Central memory CD8-positive, alpha-beta T cell (primary cell): ENCODE data around the gene FKBP1A.

ENCODE experiments used
- ATAC-seq: fragments of 150-1000 bp; cut with Tn5 transposase; replicated peaks from 2 replicates; pipeline ENCODE4 v1.10.0; 2022; ENCODE audit warnings: mild to moderate bottlenecking, moderate FRiP score, moderate number of reproducible peaks; ENCODE audit not compliant: poor library complexity, severe bottlenecking; ENCODE audit errors: extremely low read depth
- DNase-seq, 2 donors: peaks; one replicate each; pipeline ENCODE4 v3.0.0; 2021; ENCODE audit warnings: low spot score in 2 of 2
- H3K27ac Mint-ChIP-seq: one replicate; pipeline ENCODE4 v1.8.0; 2022; ENCODE audit warnings: low read depth, mild to moderate bottlenecking, moderate library complexity, mixed read lengths
- H3K27me3 Mint-ChIP-seq: one replicate; pipeline ENCODE4 v1.8.0; 2022; ENCODE audit warnings: mixed read lengths
- H3K36me3 Mint-ChIP-seq: one replicate; pipeline ENCODE4 v1.8.0; 2022; ENCODE audit warnings: mild to moderate bottlenecking, moderate library complexity, mixed read lengths; ENCODE audit not compliant: insufficient read depth
- H3K4me1 Mint-ChIP-seq: one replicate; pipeline ENCODE4 v1.8.0; 2022; ENCODE audit warnings: mixed read lengths
- H3K4me3 Mint-ChIP-seq: one replicate; pipeline ENCODE4 v1.8.0; 2022; ENCODE audit warnings: mild to moderate bottlenecking, moderate library complexity, mixed read lengths
- H3K9me3 Mint-ChIP-seq: one replicate; pipeline ENCODE4 v1.8.0; 2022; ENCODE audit warnings: mixed read lengths

Gene FKBP1A

DNA sequence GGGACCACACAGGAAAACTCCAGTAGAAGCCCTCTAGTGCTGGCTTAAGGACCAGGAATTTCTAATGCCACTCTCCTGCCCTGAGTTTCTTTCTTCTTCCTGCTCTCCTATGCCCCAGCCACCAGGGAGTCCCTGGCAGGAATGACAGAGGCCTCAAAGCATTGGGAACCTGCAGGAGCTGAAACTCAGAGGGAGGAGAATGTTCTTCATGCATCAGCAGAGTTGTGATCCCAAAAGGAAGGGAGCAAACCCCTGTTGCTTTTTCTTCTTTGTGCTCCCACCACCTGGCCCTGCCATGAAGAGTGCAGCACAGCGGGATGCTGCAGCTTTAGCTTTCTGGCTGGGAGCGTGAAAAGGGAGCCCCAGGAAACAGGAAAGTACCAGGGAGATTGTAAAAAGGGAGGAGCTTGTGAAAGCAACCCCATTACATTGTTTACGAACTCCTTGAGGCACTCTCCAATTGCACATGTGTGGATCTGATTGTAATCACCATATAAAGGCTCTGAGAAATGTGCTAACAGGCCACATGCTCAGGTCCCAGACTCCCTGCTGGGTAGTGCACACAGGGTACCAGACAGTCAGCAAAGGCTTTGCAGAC, 34.7 kb upstream of the FKBP1A start:
- H3K4me3 Mint-ChIP-seq = no peak overlapping the region
- ATAC-seq = no peak
- no peaks in the 10 kb centered on the region for H3K36me3 Mint-ChIP-seq
- H3K9me3 Mint-ChIP-seq = no peaks in the 10 kb centered on the region
- H3K4me1 Mint-ChIP-seq = peaks cover 4% of the 10 kb centered on the region
- no peak overlapping the region for H3K27ac Mint-ChIP-seq
- DNase-seq = no peak
- H3K27me3 Mint-ChIP-seq = peaks cover 86% of the 10 kb centered on the region

DNA sequence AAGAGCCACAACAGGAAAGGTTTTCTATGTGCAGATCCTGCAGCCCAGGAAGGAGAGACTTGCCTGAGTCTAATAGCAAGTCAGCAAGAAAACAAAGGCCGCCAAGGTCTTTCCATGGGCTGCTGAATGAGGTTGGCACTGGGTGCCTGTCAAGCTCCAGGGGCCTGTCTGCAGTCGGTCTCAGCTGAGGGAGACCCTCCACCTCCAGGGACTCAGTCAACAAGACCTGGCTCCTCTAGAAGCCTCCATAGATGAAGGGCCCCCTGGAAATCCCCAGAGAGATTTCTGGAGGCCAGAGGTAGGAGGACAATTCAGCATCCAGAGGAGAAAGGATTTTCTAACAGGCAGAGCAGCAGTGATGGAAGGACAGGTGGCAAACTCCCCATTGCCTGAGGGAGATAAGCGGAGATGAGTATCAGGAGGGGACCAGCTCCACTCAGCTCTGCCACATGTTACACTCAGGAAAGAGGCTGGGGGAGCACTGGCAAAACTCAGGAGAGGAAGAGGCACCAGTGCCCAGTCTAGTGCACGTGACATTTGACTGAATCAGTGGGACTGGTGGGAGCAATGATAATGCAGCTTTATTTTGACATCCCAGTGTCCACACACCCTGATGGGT, 33.5 kb upstream of the FKBP1A start:
- Mint-ChIP-seq H3K4me3 (no peak overlapping the region), H3K27ac (no peak overlapping the region), H3K4me1 (no peaks in the 10 kb centered on the region), H3K27me3 (peaks cover 83% of the 10 kb centered on the region), H3K9me3 (no peaks in the 10 kb centered on the region), H3K36me3 (no peaks in the 10 kb centered on the region)
- ATAC-seq = no peak
- no peak for DNase-seq

DNA sequence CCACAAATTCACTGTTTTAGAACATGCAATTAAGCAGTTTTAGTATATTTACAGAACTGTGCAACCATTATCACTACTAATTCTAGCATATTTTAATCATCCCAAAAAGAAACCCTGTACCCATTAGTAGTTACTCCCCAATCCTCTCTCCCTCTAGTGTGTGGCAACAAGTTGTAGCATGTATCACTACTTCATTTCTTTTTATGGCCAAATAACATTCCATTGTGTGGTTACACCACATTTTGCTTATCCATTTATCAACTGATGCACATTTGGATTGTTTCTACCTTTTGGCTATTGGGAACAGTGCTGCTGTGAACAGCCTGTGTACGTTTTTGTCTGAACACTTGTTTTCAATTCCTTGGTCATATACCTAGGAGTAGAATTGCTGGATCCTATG, 31.5 kb upstream of the FKBP1A start:
- Mint-ChIP-seq H3K27ac (no peak overlapping the region), H3K36me3 (no peaks in the 10 kb centered on the region), H3K4me3 (no peak overlapping the region), H3K27me3 (peaks cover 64% of the 10 kb centered on the region), H3K9me3 (no peaks in the 10 kb centered on the region), H3K4me1 (no peaks in the 10 kb centered on the region)
- ATAC-seq = no peak
- no peak for DNase-seq

DNA sequence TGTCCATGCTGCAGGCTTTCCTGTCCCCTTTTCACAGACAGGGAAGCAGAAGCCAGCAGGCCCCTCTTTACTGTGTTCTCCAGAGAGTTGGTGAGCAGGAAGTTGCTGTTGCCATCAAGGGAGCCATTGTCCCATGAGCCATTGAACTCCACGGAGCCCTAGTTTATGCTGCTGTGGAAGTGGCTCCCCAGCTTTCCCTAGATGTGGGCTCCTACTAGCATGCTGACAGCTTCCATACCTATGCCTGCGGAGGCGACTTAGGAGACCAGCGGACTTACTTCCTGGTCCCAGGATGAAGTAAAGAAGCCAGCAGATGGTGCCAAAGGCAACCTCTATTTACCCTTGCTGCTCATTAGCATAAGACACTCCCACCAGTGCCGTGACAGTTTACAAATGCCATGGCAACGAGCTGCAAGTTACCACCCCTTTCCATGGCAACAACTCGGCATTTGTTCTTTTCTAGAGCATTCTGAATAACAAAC, 30.8 kb upstream of the FKBP1A start:
- H3K4me3 Mint-ChIP-seq = no peak overlapping the region
- H3K36me3 Mint-ChIP-seq = no peaks in the 10 kb centered on the region
- DNase-seq = no peak
- H3K27me3 Mint-ChIP-seq = peaks cover 64% of the 10 kb centered on the region
- no peak overlapping the region for H3K27ac Mint-ChIP-seq
- peaks cover 6% of the 10 kb centered on the region for H3K9me3 Mint-ChIP-seq
- peak; percentile 36 for ATAC-seq
- H3K4me1 Mint-ChIP-seq = no peaks in the 10 kb centered on the region

DNA sequence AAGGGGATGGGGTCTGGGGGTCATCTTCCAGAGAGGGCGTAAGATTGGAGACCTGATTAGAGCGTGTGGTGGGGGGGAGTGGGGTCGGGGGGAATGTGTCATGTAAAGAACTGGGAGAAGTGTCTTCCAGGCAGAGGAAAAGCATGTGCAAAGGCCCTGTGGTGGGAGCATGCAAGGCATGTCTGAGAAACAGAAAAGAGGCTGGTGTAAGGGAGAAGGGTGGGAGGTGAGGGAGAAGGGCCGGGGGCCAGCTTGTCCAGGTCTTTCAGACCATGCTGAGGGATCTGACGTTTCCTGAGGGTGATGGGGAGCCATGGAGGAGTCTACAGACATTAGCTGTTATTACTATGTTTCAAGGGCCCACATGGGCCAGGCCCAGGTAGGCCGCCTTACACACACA, 30.4 kb upstream of the FKBP1A start:
- ATAC-seq (no peak), DNase-seq (no peak)
- Mint-ChIP-seq H3K36me3 (no peaks in the 10 kb centered on the region), H3K4me1 (no peaks in the 10 kb centered on the region), H3K9me3 (peaks cover 6% of the 10 kb centered on the region), H3K27ac (no peak overlapping the region), H3K27me3 (peaks cover 64% of the 10 kb centered on the region), H3K4me3 (no peak overlapping the region)

DNA sequence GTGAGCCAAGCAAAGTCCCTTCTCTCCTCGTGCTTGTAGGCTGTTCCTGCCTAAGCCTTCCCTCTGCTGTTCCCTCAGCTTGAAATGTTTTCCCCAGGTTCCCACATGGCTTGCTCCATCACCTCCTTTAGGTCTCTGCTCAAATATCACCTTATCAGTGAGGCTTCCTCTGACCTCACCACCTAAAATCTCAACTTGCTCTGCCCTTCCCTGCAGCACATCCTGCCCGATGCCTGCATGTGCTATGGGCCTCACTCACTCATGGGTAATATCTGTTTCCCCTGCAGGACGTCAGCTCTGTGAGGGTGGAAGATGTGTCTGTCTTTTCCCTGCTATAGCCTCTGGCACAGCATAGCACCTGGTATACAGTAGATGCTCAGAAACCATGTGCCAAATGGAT, 29.9 kb upstream of the FKBP1A start:
- Mint-ChIP-seq H3K4me3 (no peak overlapping the region), H3K4me1 (no peaks in the 10 kb centered on the region), H3K9me3 (peaks cover 6% of the 10 kb centered on the region), H3K36me3 (no peaks in the 10 kb centered on the region), H3K27ac (no peak overlapping the region), H3K27me3 (peaks cover 63% of the 10 kb centered on the region)
- DNase-seq = no peak
- no peak for ATAC-seq

DNA sequence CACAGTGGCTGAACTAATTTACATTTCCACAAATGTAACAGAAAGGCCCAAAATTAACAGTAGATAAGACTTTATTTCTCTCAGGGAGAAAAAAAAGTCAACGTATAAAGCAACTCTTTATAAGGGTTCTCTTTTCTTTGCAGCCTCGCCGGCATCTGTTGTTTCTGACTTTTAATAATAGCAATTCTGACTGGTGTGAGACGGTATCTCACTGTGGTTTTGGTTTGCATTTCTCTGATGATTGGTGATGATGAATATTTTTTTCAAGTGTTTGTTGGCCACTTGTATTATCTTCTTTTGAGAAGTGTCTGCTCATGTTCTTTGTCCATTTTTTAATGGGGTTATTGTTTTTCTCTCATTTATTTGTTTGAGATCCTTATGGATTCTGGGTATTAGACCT, 27.2 kb upstream of the FKBP1A start:
- Mint-ChIP-seq H3K27ac (no peak overlapping the region), H3K36me3 (no peaks in the 10 kb centered on the region), H3K27me3 (peaks cover 49% of the 10 kb centered on the region), H3K9me3 (peaks cover 6% of the 10 kb centered on the region), H3K4me1 (no peaks in the 10 kb centered on the region), H3K4me3 (no peak overlapping the region)
- ATAC-seq = no peak
- no peak for DNase-seq

DNA sequence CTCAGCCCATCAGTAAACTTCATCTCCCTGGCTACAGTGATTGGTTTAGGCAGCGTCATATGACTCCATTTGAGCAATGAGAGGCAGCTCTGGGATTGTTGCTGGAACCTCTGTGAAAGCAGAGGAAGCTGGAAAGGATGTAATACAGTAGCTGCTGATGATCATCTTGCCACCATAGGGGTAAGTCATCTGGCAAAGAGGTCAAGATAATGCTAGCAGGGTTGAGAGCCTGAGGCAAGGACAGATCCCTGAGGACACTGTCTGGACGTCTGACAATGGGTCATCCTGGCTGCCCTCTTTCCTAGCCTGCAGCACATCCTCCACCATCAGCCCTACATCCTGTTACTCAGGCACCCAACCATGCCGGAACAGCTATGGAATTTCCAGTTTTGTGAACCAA, 25.5 kb upstream of the FKBP1A start:
- no peak for DNase-seq
- Mint-ChIP-seq H3K36me3 (no peaks in the 10 kb centered on the region), H3K4me3 (no peak overlapping the region), H3K27ac (no peak overlapping the region), H3K9me3 (peaks cover 6% of the 10 kb centered on the region), H3K27me3 (peaks cover 50% of the 10 kb centered on the region), H3K4me1 (no peaks in the 10 kb centered on the region)
- no peak for ATAC-seq

DNA sequence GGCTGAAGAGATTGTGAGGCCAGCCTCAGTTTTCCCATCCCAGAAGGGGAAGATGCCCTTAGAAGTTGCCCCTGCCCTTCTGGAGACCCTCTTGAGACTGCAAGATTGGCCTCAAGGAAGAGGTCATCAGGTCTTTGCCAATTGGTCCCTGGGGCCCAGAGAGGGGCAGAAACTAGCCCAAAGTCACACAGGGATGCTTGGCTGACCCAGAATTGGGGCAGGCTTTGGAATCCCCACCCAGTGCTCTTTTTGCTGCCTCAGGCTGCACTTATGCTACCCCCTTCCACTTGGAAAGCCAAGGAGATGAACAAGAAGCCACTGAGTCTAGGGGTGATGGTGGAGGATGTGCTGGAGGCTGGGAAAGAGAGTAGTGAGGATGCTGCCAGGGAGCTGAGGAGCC, 24.9 kb upstream of the FKBP1A start:
- no peak overlapping the region for H3K4me3 Mint-ChIP-seq
- H3K27ac Mint-ChIP-seq = no peak overlapping the region
- ATAC-seq = no peak
- H3K27me3 Mint-ChIP-seq = peaks cover 45% of the 10 kb centered on the region
- H3K36me3 Mint-ChIP-seq = no peaks in the 10 kb centered on the region
- no peak for DNase-seq
- H3K9me3 Mint-ChIP-seq = peaks cover 6% of the 10 kb centered on the region
- no peaks in the 10 kb centered on the region for H3K4me1 Mint-ChIP-seq

DNA sequence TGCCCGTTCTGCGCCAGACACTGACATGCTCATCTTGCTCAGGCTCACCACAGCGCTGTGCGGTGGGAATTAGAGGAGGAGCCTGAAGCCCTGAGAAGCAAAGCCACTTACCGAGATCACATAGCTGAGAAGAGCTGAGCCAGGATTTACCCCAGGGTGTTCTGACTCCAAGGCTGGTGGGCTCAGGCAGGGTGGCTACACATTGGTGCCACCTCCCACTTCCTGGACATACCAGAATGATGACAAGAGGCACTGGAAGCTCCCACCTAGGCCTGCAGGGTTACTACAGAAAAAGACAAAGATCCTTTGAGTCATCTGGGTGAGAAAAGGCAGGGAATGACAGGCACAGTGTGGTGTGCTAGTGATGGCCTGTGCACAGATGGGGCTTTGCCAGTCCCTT, 24.4 kb upstream of the FKBP1A start:
- Mint-ChIP-seq H3K27me3 (peaks cover 43% of the 10 kb centered on the region), H3K4me3 (no peak overlapping the region), H3K4me1 (no peaks in the 10 kb centered on the region), H3K9me3 (peaks cover 6% of the 10 kb centered on the region), H3K36me3 (no peaks in the 10 kb centered on the region), H3K27ac (no peak overlapping the region)
- ATAC-seq (no peak), DNase-seq (no peak)

DNA sequence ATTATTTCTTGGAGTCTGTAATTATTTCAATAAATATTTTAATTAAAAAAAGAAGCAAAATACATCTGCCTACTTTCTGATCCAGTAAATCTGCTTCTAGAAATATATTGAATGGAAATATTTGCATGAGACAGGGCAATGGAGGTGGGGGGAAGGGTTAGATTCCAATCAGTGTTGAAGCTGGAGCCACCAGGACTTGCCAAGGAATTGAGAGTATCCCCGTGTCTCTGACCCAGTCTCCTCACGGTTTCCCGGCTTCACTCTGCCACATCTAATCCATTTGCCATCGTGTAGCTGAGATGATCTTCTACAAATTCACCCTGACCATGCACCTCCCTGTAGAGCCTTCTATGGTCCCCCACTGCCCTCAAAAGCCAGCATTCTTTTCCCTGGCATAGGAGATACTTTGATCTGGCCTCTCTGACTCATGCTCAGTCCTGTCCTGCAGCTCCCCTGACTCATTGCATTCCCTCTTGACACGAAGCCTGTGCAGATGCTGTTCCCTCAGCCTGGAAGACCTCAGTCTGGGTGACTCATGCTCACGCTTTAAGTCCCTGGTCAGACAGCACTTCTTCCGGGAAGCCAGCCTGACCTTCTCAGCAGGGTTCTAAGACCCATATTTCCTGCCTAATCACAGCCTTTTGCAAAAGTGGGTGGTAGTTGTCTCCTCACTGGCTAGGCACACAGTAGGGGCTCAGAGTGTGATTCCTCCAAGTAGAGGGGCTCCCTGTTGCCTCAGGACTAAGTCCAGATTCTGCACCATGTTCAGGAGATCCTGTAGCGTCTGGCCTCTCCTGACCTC, 23.0 kb upstream of the FKBP1A start:
- Mint-ChIP-seq H3K36me3 (no peaks in the 10 kb centered on the region), H3K4me1 (no peaks in the 10 kb centered on the region), H3K27ac (no peak overlapping the region), H3K9me3 (peaks cover 6% of the 10 kb centered on the region), H3K4me3 (no peak overlapping the region), H3K27me3 (peaks cover 51% of the 10 kb centered on the region)
- ATAC-seq = no peak
- DNase-seq = no peak

DNA sequence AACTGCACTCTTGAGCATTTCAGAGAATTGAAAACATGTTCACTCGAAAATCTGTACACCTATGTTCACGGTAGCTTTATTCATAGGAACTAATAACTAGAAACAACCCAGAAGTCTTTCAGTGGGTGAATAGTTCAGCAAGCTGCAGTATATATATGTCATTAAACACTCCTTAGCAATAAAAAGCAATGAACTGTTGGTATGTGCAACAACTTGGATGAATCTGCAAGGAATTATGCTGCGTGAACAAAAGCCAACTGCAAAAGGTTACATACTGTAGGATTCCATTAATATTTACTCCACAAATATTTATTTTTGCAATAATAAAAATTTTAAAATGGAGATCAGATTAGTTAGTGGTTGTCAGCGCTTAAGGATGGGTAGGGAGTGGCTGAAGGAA, 22.1 kb upstream of the FKBP1A start:
- peaks cover 60% of the 10 kb centered on the region for H3K27me3 Mint-ChIP-seq

DNA sequence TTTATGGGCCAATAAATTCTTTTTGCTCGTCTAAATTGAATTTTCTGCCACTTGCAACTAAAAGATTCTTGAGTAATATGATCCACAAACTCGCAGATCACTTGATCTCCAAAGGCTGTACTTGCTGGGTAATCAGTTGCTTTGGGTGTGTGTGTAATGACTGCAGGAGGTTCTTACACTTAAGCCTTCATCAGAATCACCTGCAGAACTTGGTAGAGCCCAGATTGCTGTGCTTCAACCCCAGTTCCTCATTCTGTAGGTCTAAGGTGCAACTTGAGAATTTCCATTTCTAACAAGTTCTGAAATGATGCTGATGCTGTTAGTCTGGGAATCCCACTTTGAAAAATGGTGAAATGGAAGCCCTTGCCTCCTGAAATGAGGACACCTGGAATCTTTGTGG, 12.9 kb upstream of the FKBP1A start:
- peaks cover 9% of the 10 kb centered on the region for H3K4me1 Mint-ChIP-seq
- H3K27ac Mint-ChIP-seq = no peak overlapping the region
- H3K9me3 Mint-ChIP-seq = peaks cover 6% of the 10 kb centered on the region
- peaks cover 2% of the 10 kb centered on the region for H3K36me3 Mint-ChIP-seq
- ATAC-seq (no peak), DNase-seq (no peak)
- H3K27me3 Mint-ChIP-seq = peaks cover 69% of the 10 kb centered on the region
- no peak overlapping the region for H3K4me3 Mint-ChIP-seq

More for the DNA sequence above, 22.1 kb upstream of the FKBP1A start:
- DNase-seq (no peak), ATAC-seq (no peak)
- Mint-ChIP-seq H3K4me3 (no peak overlapping the region), H3K27ac (no peak overlapping the region), H3K36me3 (peaks cover 2% of the 10 kb centered on the region), H3K4me1 (no peaks in the 10 kb centered on the region), H3K9me3 (peaks cover 6% of the 10 kb centered on the region)
